Activated CD4-positive, alpha-beta T cell treated with anti-CD3 and anti-CD28 coated beads for 1 hour (primary cell): ENCODE measurements around the gene SUDS3.
"Not testable (repeated sequence)": the region's sequence is repeated elsewhere in the genome, so short reads cannot be mapped to it uniquely, and the experiment has no call there.

Experiments used
- DNase-seq: peaks from one replicate; pipeline ENCODE4 v3.0.0-alpha.2; 2020

The SUDS3 gene

DNA sequence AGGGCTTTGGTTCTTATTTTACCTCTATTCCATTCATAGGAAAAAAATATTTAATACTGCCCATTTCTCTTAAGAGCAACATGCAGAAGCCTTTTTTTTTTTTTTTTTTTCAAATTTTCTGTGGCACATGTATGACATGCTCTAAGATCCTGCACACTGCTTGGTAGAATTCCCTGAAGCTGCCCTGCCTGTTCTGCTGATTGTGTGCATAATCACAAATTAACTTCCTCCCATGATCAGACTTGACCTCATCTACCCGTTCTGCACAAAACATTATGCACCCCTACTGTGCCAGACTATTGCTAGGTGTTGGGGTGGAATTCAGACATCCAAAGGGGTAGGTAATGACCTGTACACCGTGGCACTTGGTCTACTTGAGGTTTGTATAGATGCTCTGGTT, 22.2 kb downstream of the SUDS3 start:
- no peak for DNase-seq

DNA sequence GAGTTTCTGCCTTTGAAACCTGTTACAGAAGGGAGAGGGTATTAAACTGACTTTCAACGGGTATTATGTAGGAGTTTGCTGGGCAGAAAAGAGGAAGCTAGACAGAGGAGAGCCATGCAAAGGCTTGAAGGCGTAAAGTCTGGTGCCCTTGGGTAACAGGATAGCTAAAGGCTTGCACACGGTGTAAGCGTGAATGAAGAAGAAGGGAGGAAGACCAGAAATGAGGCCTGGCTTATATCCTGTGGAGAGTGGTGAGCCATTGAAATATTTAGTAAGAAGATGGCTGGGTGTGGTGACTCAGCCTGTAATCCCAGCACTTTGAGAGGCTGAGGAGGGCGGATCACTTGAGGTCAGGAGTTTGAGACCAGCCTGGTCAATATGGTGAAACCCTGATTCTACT, 22.6 kb downstream of the SUDS3 start:
- DNase-seq, result no peak

DNA sequence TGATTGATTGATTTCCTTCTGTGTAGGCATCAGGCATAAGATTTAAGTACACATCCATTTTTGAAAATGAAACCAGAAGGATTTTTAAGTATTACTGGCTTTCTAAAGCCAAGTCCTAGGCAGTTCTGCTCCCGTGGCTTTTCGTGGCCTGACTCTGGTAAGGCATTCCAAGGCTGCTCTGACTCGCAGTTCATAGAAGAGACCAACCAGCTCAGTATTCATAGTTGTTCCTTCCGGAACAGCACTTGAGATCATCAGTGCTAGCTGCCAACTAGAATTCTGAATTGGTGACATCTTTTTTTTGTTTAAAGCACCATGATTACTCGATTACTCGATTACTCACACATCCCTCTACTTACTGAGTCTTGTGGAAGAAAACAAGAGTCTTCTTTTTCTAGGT, 25.9 kb downstream of the SUDS3 start:
- DNase-seq, result no peak

DNA sequence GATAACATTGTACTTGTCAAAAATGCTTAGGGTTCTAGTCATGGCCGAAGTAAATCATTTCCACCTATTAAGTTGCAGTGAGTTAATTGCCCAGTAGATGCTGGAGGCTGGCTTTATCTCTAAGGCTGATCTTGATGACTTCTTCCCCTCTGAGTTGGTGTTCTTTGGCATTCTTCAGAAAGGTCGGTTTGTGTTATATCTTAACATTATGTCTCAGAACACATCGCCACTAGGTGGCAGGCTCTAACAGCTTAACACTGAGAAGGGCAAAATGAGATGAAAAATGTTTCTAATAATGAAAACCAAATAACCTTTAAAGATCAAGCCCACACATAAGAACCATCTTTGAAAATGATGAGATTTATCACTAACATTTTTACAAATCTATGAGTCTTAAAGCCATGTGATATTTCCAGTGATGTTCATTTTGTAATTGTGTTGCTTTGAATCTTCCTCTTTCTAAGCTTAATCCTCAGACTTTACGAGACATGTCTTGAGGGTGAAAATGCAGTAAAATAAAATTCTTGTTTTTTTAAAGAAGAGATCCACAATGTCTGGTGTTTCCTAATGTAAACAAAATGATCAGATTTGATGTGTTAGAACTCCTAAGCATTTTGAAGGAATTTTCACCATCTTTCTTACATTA, 28.6 kb downstream of the SUDS3 start:
- peak; percentile 18 for DNase-seq

DNA sequence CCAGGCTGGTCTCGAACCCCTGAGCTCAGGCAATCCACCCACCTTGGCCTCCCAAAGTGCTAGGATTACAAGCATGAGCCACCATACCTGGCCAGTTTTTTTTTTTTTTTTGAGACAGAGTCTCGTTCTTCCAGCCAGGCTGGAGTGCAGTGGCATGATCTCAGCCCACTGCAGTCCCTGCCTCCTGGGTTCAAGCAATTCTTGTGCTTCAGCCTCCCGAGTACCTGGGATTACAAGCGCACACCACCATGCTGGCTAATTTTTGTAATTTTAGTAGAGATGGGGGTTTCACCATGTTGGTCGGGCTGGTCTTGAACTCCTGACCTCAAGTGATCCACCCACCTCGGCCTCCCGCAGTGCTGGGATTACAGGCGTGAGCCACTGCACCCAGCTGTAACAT, 31.9 kb downstream of the SUDS3 start:
- not testable (repeated sequence) for DNase-seq

DNA sequence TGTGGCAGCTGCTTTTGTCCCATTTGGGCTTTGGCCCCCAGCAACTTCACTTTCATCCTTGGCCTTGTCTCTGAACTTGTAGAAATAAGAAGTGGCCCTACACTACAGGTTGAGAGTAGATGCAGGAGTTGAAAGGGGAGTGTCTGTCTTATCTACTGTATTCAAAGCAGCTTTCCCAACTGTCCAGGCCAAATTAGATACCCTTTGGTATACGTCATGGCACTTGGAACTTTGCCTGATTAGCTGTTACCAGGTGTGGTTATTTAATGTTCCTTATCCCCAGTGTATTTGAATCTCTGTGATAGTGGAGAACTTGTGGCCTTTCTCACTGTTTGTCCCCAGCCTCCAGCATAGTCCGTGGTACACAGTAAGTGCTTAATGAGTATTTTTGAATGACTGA, 33.5 kb downstream of the SUDS3 start:
- DNase-seq, result no peak

DNA sequence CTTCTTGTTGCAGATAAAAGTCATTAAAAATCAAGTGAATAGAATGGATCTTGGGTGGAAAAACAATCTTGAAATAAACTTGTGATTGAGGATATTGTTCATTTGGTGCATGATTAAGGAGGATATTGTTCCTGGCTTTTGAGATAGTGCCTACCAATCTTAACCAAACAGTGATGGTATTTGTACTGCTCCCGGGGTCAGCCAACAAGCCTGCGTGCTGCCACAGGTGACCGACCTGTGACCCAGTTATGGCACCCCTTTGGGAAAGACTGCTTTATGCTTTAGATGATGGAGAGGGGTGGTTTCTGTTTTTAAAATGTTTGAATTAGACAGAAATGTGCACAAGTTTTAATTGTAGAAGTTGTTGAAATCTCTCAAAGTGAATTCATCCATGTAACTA, 41.6 kb downstream of the SUDS3 start:
- no peak for DNase-seq

DNA sequence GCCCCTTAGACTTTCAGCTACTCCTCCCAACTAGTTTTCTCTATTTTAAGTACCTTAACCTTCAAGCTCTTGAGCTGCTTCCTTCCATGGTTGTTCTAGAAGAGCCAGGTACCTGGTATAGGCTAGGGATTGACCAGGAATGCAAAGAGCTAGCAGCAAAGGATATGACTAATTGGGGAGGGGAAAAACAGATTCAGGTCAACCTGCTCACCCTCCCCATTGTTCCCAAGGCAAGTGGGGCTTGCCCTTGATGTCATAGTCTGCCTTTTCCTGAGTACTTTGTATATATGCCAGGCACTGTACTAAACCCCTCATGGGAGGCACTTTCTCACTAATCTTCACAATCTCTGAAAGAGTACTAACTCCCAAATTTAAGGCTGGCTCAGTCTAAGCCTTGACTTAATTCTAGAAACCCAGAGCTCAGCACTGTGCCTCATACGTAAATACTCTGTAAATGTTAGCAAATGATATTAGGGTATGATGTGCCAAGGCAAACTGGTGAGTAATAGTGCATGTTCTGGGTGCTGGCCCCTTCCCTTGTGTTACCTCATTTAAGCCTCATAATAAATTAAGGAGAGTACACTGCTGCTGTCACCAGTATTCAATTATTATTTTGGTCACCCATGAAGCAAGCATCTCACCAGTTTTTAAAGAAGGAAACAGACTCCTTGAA, 42.2 kb downstream of the SUDS3 start:
- no peak for DNase-seq

DNA sequence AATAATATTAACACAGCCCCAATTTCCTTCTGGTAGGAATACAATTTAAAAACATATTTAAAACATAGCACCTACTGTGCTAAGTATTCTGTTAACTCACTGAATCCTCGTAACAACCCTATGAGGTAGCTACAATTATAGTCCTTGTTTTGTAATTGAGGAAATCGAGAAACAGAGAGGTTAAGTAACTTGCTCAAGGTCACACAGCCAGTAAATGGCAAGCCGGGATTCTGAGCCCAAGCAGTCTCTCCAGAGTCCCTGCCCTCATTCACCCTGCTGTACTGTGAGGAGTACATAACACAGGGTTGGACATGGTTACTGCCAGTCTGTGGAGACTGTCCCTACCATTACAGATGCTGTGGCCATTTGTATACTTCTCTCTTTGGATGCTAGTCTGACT, 44.3 kb downstream of the SUDS3 start:
- no peak for DNase-seq

DNA sequence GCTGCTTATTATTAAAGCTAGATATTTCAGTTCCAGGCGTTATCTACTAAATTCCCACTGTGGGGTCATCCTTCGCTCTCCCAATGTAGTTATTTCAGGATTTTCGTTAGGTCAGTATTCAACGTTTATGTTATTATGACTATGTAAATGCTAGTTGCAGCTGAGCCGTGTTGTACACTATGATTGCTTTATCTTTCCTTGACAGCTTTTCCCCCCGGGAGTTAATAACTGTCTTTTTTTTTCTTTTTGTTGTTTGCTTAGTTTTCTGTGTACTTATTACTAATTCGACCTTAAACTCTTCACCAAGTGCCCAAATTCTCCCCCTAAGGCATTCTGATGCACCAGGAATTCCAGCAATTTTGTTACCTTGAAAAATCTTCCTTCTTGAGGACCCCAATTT, 48.5 kb downstream of the SUDS3 start:
- DNase-seq, result no peak

DNA sequence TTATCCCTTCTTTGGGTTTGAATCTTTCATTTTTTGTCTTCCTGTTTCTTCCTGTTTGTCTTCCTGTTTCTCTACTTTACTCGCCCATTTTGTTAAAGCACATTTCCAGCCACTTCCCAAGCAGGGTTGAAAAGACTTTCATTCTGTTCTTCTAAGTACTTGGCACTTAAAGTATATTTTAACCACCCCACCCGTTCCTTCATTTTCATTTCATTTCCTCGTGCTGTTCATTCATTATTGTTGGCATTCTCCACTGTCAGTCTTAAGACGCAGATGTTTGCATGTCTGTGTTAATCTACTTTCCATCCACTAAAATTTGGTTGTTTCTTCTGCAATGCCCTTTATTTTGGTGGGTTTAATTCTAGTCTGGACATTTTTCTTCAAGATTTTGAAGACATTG, 49.0 kb downstream of the SUDS3 start:
- no peak for DNase-seq

DNA sequence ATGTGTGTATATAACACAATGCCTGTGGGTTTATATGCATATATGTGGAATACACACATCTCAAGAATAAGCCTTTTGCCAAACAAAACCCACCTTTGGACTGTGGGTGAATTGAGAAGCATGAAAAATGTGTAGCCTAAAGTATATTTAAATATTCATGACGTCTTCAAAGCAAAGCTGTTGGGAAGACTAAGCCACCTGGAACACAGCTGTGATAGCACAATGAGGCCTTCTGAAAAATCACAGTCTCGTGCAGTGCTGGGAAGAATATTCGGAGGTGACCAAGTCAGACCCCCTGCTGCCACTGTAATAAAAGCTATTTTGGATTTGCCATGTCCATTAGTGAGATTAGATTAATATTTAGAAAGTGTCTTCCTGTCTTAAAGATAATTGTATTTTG, 51.5 kb downstream of the SUDS3 start:
- no peak for DNase-seq

DNA sequence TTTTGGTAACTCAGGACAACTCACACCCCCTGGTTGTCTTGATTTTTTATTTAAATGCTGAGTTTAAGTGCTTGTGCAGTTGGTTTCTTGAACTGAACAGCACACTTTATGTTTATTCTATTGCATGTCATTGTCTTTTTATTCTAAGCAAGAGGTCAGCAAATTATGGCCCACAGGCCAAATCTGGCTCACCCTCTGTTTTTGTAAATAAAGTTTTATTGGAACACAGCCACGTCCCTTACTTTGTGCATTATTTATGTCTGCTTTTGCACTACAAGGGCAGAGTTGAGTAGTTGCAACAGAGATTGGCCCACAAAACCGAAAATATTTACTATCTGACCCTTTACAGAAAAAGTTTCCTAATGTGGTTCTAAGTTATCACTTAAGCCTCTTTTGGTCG, 52.3 kb downstream of the SUDS3 start:
- no peak for DNase-seq

DNA sequence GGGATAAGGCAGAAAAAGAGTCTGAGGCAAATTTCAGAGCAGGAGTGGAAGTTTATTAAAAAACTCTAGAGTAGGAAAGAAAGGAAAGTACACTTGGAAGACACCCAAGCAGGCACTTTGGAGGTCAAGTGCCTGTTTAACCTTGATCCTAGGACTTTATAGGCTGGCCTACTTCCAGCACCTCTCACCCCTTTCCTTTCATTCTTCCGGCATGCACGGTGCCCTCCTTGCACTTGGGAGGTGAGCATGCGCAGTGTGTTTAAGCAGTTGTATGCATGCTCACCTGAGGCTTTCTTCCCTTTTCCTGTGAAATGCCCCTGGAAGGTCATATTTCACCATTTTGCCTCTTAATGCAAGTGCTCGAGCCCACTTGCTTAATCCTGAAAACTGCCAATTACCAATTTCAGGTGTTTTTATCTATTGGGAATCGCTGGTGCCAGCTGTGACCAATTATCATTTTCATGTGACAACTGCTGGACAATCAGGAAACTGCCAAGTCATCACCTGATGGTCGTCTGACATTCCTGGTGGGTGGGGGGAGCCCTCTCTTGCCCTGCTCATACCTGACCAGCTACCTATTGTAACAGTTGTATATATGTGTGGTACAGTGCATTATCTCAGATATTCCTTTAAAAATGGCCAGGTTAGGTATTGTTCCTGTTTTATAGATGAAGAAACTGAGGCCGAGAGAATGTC, 53.5 kb downstream of the SUDS3 start:
- DNase-seq, result no peak

DNA sequence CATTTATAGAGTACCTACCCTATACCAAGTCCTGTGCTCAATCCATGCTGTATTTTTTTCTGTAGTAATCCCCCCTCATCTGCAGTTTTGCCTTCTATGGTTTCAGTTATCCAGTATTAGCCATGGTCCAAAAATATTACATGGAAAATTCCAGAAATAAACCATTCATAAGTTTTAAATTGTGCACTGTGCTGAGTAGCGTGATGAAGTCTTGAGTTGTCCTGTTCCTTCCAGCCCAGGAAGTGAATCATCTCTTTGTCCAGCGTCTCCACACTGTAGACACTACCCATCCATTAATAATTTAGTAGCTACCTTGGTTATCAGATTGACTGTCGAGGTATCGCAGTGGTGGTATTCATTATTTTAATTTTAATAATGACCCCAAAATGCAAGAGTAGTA, 54.2 kb downstream of the SUDS3 start:
- no peak for DNase-seq

DNA sequence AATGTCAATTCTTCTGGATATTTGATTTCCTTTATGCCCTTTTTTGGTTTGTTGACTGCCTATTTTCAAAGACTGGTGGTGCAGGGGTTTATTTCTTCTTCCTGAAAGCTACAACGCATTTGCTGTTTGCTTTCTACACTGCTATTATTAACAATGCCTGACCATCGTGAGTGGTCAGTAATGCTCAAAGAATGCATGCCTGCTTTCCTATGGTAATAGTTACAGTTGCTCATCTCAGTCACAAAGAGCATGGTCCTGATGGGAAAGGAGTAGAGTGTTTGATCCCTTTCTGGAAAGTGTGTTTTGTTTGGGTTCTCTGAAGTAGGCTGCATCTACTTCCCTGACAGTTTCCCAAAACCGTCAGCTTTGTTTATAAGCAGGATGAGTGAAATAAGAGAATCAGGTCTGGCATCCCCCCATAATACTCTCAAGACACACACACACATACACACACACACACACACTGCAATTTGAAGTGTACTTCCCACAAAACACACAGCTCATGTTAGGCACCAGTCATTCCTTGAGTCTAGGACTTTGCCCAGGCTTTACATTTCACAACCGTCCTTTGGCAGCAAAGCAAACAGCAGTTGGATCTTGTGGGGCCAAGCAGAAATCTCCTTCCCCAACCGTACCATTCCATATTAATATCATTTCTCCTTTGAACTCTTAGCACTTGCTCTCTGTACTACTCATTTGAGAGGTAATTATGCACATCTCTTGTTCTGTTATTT, 56.6 kb downstream of the SUDS3 start:
- no peak for DNase-seq

DNA sequence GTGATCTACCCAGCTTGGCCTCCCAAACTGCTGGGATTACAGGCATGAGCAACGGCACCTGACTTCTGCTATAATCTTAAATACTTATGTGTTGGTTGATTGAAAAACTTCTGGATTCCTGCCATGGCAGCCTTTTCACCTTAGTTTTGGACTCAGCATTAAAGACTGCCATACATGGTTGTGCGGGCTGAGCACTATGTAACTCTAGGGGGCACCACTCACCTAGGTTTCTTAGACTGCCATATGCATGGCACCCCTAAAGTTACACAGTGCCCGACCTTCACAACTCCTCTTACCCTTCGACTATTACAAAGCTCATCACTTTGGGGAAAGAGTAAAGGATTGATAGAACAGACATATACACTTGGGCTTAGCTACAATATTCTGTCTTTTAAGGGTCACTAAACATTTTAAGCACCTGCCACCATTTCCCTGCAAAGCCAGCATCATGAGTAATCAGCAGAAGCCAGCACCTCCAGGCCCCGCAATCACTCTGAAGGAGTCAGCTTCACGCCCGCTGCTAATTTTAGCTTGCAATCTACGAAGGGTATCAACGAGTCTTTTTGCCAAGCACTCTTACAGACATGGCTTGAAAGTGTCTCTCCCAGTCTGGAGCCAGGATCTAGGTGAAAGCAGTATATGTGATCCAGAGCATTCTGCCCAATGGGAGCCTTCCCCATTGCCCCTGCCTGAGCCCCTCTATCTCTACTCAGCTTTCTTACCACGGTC, 59.8 kb downstream of the SUDS3 start:
- DNase-seq, result no peak

DNA sequence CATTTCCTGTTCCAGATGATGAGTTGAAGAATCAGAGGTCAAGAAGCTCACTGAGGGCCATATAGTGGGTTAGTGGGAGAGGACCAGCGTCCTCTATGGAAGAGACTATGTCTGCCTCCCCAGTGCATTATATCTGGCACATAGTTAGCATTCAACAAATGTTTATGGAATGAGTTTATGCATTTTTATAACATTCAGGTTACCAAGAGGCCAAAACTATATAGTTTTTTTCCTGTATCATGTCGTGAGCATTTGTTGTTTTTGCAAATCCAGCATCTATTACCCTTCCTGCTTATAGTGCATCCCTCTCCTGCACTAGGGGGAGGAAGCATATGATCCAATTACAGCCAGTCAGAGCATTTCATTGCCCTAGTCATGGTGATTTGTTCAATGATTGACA, 60.6 kb downstream of the SUDS3 start:
- DNase-seq, result no peak

DNA sequence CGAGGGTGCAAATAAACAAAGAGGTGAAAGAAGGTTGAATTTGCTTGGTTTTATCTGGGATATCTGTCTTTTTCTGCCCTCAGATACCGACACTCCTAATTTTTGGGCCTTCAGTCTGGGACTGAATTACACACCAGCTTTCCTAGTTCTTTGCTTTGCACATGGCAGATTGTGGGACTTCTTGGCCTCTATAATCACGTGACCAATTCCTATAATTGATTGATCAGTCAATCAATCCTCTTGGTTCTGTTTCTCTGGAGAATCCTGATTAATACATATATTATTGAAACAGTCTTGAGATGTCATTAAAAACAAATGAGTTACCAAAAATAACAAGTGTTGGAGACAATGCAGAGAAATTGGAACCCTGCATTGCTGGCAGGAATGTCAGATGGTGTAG, 62.7 kb downstream of the SUDS3 start:
- DNase-seq, result no peak

DNA sequence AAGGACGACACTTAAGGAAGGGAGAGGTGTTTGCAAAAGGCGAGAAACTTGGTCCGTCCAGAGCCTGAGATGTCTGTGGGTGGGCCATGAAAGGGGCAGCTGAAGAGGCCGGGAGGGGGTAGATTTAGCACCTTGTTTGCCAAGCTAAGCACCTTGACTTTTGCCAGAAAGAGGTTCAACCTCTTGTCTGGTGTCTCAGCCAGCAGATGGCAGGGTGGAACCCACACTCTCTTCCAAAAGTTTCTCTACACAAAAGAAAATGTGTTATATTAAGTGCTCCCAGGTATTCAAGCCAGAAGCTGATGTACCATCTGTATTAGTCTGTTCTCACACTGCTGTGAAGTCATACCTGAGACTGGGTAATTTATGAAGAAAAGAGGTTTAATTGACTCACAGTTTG, 69.9 kb downstream of the SUDS3 start:
- DNase-seq, result no peak

DNA sequence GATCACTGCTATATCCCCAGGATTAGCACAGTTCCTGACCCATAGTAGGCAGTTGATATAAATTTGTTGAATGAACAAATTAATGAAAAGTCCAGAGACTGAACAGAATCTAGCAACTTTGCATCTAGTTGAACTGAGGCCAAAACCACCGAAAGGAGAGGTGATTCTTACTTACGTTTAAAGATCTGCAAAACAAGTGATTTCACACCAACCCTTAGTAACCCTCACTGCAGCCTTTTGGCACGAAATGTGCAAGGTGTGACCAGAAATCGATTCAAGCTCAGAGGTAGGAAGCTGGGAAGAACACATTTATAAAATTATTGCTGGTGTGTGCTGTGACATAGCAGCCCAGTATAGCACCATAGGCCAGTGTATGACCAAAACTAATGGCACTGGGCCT, 70.8 kb downstream of the SUDS3 start:
- no peak for DNase-seq

DNA sequence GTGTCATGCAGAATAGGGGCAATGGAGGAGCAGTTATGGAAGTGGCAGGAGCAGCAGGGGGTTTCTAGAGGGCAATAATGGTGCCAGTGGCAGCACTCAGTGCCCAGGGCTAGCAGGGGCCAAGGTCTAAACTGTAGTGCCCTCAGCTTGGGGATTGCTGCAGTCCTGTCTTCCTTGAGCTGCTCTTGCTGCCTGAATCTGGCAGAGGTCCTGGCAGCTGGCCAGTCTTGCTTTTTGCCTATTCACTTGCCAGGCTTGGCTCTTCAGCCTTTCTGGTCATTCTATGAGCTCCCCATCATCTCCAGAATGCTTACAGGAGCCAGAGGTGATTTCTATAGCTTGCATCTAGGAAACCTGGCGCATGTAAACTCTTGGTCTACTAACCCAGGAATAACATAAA, 72.0 kb downstream of the SUDS3 start:
- no peak for DNase-seq

DNA sequence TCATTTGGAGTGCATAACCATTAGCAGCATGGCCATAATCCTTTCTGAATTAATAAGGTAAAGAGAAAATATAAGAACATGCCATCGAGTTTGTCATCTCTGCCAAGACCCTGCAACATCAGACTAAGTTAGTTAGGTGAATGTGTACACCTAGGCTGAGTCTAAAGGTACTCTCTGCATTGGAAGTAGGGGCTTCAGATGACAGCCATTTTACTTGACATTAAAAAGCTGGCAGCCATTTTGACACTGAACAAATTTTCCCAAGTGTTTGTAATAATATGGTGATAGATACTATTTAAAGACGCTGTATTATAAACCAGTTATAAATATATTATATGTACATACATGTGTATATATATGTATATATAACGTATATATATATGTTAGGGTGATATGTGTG, 79.0 kb downstream of the SUDS3 start:
- DNase-seq, result no peak
